Transverse colon (tissue), 4 donors: ENCODE results near the gene GNAT3. TPM values are rescaled to one million over a fixed set of nuclear protein-coding genes. Genes with fewer than 3 reads are reported as not detected.
A peak's percentile ranks its signal among the peaks of the same experiment; 100 is the strongest.

ENCODE experiments used
- DNase-seq: peaks from one replicate; pipeline ENCODE4 v3.0.0-alpha.2; 2019
- H3K27ac ChIP-seq, 4 donors: fragments of 200-600 bp; sonication (generic); 2 replicates each; pipeline ENCODE4 v1.5.1; 2016 to 2018; ENCODE audit warnings: inconsistent platforms in 4 of 4
- H3K27me3 ChIP-seq: fragments of 200-600 bp; sonication (generic); 2 replicates; pipeline ENCODE4 v1.5.1; 2017; ENCODE audit warnings: inconsistent platforms
- H3K36me3 ChIP-seq, 4 donors: fragments of 200-600 bp; sonication (generic); 2 replicates each; pipeline ENCODE4 v1.5.1; 2017 to 2019; ENCODE audit warnings: inconsistent platforms in 4 of 4
- H3K4me1 ChIP-seq, 4 donors: fragments of 200-600 bp; sonication (generic); 2 replicates each; pipeline ENCODE4 v1.5.1; 2017 to 2020; ENCODE audit warnings: inconsistent platforms in 4 of 4
- H3K4me3 ChIP-seq, 4 donors: fragments of 200-600 bp; sonication (generic); 1 replicate in 1 of 4; 2 replicates in 3 of 4; pipeline versions ENCODE4 v1.5.1 to v1.6.1; 2017 to 2019; ENCODE audit warnings: inconsistent platforms in 4 of 4
- H3K9me3 ChIP-seq, 2 donors: fragments of 200-600 bp; sonication (generic); 2 replicates each; pipeline ENCODE4 v1.5.1; 2017 to 2019; ENCODE audit warnings: inconsistent platforms in 2 of 2
- EP300 ChIP-seq: sonication (generic); formaldehyde crosslinking; IDR thresholded peaks from one replicate; pipeline ENCODE4 v1.6.1; 2017; ENCODE audit warnings: antibody characterized with exemption, low read depth
- POLR2A ChIP-seq: fragments of 450-650 bp; IDR thresholded peaks from one replicate; pipeline ENCODE4 v1.6.1; 2016; ENCODE audit warnings: antibody characterized with exemption, mild to moderate bottlenecking, moderate library complexity
- POLR2AphosphoS5 ChIP-seq, 3 donors: sonication (generic); formaldehyde crosslinking; IDR thresholded peaks; one replicate each; pipeline ENCODE4 v1.6.1; 2016; ENCODE audit warnings: antibody characterized with exemption in 3 of 3
- WGBS, 2 donors: methylation state at CpG; one replicate each; pipeline ENCODE4 v1.1.5; 2018; ENCODE audit warnings: low coverage in 1 of 2; 5-methylcytosine and 5-hydroxymethylcytosine counted together
- in situ Hi-C, 4 donors: fragments of 200-750 bp; cut with MboI; loops; one replicate each; pipeline versions ENCODE4 v1.15.0 to v1.15.1; 2017; ENCODE audit warnings: low sequenced_read_pairs in 3 of 4, low pct_ligation_motif_present in 1 of 4, low pct_unique_long_range_greater_than_20kb in 1 of 4
- intact Hi-C: fragments of 100-400 bp; cut with DNase I; formaldehyde crosslinking; loops from one replicate; pipeline ENCODE4 v1.15.1; 2023; ENCODE audit warnings: low total_unique reads
- total RNA-seq, 4 donors: library from RNA; depleted of rRNA; stranded (reverse); fragments of >200 nt; gene quantifications; one replicate each; pipeline ENCODE4 v1.1.0, GENCODE V29; 2016
- TF ChIP-seq, protein P1 (sequence below), 5 experiments: fragments of 200-600 bp in 3 of 5; fragments of 450-650 bp in 2 of 5; sonication (generic) in 3 of 5; IDR thresholded peaks; 1 replicate in 2 of 5; 2 replicates in 3 of 5; pipeline ENCODE4 v1.5.1; 2016 to 2017; ENCODE audit warnings: antibody characterized with exemption in 5 of 5, inconsistent platforms in 3 of 5, mild to moderate bottlenecking in 2 of 5, moderate library complexity in 1 of 5

GNAT3 gene
- total RNA-seq, 4 donors from 2014 or later, result not detected

DNA sequence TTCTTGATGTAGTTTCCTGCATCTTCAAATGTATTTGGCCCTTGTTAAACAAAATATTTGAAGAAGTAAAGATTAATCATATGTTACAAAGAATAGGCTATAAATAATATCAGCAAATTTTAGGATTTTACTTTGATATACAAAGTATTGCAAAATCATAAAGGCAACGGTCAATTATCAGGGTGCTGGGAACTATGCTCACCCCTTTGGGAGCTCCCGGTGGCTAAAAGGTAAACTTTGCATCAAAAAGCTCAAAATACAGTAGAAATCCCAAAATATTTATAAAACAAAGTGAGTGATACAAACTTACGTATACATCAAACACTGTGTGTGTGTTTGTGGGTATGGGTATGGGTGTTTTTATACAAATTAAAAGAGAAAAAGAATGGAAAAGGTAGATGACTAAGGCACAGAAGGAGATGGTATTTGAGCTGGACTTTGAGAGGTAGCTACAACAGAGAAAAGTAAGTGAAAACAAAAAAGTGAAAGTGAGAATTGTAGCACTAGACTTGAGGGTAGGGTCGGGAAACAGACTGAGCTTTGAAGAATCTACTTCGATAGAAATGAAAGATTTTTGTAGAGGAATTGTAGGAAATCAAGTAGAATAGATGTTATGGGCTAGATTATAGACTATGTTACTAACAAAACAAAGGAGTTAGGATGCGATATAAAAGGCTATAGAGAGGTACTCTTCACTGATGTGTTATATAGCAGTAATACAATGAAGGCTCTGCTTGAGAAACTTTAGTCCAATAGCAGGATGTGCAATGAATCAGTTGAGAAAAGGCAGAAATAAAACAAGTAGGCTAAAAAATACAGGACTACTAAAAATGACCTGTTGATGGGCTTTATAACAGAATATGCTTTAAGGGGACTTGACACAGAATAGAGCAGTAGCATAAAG, 52.8 kb downstream of the GNAT3 start:
- Histone ChIP-seq H3K4me1 (no peaks in the 10 kb centered on the region), H3K4me3 (no peak overlapping the region), H3K9me3 (no peaks in the 10 kb centered on the region), H3K36me3 (no peaks in the 10 kb centered on the region), H3K27me3 (no peaks in the 10 kb centered on the region), H3K27ac (no peak overlapping the region)
- TF ChIP-seq POLR2AphosphoS5 (IDR thresholded peaks at IDR 0.05) (no peak), EP300 (no peak), POLR2A (no peak)
- TF ChIP-seq, protein P1, sequence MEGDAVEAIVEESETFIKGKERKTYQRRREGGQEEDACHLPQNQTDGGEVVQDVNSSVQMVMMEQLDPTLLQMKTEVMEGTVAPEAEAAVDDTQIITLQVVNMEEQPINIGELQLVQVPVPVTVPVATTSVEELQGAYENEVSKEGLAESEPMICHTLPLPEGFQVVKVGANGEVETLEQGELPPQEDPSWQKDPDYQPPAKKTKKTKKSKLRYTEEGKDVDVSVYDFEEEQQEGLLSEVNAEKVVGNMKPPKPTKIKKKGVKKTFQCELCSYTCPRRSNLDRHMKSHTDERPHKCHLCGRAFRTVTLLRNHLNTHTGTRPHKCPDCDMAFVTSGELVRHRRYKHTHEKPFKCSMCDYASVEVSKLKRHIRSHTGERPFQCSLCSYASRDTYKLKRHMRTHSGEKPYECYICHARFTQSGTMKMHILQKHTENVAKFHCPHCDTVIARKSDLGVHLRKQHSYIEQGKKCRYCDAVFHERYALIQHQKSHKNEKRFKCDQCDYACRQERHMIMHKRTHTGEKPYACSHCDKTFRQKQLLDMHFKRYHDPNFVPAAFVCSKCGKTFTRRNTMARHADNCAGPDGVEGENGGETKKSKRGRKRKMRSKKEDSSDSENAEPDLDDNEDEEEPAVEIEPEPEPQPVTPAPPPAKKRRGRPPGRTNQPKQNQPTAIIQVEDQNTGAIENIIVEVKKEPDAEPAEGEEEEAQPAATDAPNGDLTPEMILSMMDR (IDR thresholded peaks at IDR 0.05), result no peak
- in situ Hi-C loops, result no loop called here
- 72 to 78% methylated on average over 6 of the region's 6 CpGs for WGBS, 2 donors
- DNase-seq, result no peak
- intact Hi-C loops, result no loop called here

DNA sequence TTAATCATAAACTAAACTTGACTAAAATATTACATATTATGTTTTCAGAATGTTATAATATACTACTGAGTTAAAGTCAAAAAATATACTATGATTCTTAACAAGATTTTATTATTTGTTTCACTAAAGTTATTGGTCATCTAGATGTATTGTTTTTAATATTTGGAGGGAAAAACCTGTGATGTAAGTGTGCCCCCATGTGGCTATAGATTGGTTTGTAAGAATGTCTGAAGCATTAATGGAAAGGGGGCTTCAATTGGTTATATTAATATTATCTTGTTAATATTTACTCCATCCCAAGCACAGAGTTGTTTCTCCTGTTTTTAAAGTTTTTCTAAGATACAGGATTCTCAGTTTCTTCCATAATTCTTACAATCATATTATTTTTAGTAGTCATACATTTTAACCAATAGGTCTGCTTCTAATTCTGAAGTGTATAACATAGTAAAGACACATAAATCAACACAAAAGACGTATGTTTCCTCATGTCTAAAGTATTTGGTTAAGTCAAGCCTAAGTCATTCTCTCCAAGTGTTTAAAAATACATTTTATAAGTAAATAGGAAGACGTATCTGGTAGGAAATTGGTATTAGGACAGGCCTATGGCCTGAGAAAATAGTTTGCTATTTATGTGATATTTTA, 58.0 kb downstream of the GNAT3 start:
- H3K27ac ChIP-seq, result no peak overlapping the region
- no peak overlapping the region for H3K4me3 ChIP-seq
- 56 to 79% methylated on average over 2 of the region's 2 CpGs for WGBS, 2 donors
- no peak for DNase-seq
- peaks cover 0 to 20% (median 0%) of the 10 kb centered on the region in 4 donors for H3K4me1 ChIP-seq
- H3K36me3 ChIP-seq, result no peaks in the 10 kb centered on the region
- H3K27me3 ChIP-seq, result no peaks in the 10 kb centered on the region
- H3K9me3 ChIP-seq, result no peaks in the 10 kb centered on the region
- TF ChIP-seq, protein P1 (IDR thresholded peaks at IDR 0.05), result peak in 3 of 5 experiments; percentile 17 to 36 (median 35)
- no peak for TF ChIP-seq POLR2A
- intact Hi-C loops, result no loop called here
- in situ Hi-C loops, result no loop called here

- in situ Hi-C loops, result no loop called here
- WGBS, 2 donors, result 35 to 47% methylated on average over 6 of the region's 6 CpGs
- no peak for DNase-seq
- Histone ChIP-seq H3K27ac (no peak overlapping the region), H3K36me3 (no peaks in the 10 kb centered on the region), H3K4me3 (no peak overlapping the region), H3K4me1 (peaks cover 0 to 21% (median 0%) of the 10 kb centered on the region in 4 donors), H3K27me3 (no peaks in the 10 kb centered on the region), H3K9me3 (no peaks in the 10 kb centered on the region)
- intact Hi-C loops, result no loop called here
- no peak for TF ChIP-seq POLR2A
- TF ChIP-seq POLR2AphosphoS5 (IDR thresholded peaks at IDR 0.05), result no peak
- TF ChIP-seq, protein P1 (IDR thresholded peaks at IDR 0.05), result no peak
- TF ChIP-seq EP300, result no peak
Measured at GRCh38 chr7:80450621-80451308, 61.1 kb downstream of the GNAT3 start.

DNA sequence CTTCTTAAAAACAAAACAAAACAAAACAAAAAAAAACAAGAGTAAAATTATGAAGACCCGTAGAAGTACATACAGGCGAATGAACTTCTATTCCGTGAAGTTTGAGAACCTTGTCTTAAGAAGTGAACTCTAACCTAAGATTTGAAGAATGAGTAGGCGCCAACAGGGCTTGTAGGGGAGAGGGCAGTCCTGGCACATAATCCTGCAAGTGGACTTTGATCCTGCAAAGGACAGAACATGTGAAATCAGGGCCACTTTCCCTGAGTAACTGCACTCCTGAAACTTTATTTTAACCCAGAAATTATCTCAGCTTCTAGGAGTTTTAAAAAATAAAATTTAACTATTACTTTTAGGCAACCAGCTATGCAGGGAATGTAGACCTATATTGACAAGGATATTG, 62.0 kb downstream of the GNAT3 start:
- no peak overlapping the region for H3K27ac ChIP-seq
- intact Hi-C loops (no loop called here), in situ Hi-C loops (no loop called here)
- no peak for DNase-seq
- H3K9me3 ChIP-seq, result no peaks in the 10 kb centered on the region
- H3K4me1 ChIP-seq, result peaks cover 0 to 25% (median 0%) of the 10 kb centered on the region in 4 donors
- H3K27me3 ChIP-seq, result no peaks in the 10 kb centered on the region
- H3K4me3 ChIP-seq, result no peak overlapping the region
- no peaks in the 10 kb centered on the region for H3K36me3 ChIP-seq
- no peak for TF ChIP-seq EP300
- no peak for TF ChIP-seq POLR2A
- no peak for TF ChIP-seq POLR2AphosphoS5 (IDR thresholded peaks at IDR 0.05)
- TF ChIP-seq, protein P1 (IDR thresholded peaks at IDR 0.05), result no peak
- 87 to 88% methylated on average over 4 of the region's 4 CpGs for WGBS, 2 donors
